GM18520 (cell line): ENCODE data around the gene HELZ.

Experiments
- ATAC-seq: cut with Tn5 transposase; IDR thresholded peaks from one replicate; pipeline ENCODE4 v1.9.1; 2021; ENCODE audit not compliant: unreplicated experiment

Gene HELZ

DNA sequence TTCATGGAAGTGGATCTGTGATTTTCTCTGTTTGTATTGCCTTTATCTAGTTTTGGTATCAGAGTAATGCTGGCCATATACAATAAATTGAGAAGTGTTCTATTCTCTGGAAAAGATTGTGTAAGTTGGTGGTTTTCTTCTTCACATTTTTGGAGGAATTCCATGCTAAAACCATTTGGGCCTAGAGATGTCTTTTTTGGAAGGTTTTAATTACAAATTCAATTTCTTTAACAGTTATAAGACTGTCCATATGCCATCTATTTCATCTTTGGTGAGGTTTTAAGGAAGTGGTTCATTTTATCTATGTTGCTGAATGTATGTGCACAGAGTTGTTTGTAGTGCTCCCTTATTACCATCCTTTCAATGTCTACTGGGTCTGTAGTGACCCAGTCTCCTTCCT, 154.7 kb downstream of the HELZ start:
- no peak for ATAC-seq

- no peak for ATAC-seq
Observed at GRCh38 chr17:67088639-67089038, 156.4 kb downstream of the HELZ start.

DNA sequence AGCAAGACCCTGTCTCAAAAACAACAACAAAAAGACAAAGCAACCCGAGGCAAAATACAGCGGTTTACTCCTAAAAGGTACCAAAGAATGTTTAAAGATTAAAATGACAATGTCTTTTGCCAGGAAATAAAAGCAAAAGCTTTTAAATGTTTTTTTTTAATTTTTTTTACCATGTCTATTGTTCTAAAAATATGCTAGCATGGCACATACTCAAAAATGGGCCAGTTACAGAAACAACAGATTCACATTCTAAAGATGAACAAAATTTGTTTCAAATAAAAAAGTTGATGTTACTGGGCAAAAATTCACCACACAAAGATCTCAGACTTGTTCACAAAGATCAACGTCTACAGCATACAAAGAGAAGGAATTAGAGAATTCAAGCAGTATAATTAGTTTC, 159.6 kb downstream of the HELZ start:
- no peak for ATAC-seq

DNA sequence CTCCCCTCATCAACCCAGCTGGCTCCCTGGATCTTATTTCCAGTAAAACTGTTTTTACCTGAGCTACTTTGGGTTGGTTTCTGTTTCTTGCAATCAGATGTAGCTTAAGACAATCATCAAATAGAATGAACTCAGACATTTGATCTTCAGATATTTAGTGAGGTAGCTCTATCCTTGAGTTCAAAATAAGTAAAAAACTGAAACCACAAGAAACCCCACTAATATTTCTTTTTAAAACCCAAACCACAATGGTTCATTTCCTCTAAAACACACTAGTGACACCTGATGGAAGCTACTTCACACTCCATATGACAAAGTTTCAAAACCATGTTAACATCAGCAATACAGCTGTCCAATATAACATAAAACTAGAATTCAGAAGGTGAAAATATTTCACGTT, 162.9 kb downstream of the HELZ start:
- ATAC-seq = peak; percentile 41

GRCh38 chr17:67080804-67081203, 164.2 kb downstream of the HELZ start:
- no peak for ATAC-seq

- ATAC-seq = no peak
Observed at GRCh38 chr17:67079491-67079890, 165.5 kb downstream of the HELZ start.

- no peak for ATAC-seq
Observed at GRCh38 chr17:67078292-67078691, 166.7 kb downstream of the HELZ start.

DNA sequence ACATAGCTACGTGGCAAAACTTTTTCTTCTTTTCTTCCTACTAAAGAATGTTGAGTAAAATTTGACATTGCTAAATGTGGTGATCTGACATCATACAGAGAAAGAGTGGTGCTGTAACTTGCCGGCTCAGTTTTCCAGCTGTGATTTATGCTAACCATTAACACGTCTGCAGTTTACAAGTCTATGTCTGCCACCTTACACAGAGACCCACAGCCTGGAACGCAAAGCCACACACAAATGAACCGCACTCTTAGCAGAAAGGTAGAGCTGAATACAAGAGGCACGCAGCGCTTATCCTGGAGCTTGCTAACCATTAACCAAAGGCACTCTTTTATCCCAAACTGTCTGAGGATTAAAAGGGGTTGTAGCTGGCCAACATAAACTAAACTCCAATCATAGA, 168.7 kb downstream of the HELZ start:
- no peak for ATAC-seq

DNA sequence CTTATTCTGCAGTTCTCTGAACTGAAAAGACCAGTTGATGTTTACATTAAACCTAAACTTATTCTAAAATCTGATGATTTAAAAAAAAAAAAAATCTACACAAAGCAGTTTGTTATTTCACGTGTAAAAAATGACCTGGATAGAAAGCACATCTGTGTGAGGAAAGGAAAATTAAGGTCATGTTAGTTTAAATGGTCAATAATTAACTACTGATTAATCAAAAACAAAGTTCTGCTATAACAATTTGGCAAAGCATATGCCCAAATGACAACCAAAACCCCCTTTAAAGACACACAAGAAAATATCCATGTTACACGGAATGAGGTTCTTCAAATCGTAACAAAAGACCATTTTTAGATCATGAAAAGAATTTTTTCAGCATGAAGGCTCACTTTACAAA, 170.2 kb downstream of the HELZ start:
- ATAC-seq = no peak

DNA sequence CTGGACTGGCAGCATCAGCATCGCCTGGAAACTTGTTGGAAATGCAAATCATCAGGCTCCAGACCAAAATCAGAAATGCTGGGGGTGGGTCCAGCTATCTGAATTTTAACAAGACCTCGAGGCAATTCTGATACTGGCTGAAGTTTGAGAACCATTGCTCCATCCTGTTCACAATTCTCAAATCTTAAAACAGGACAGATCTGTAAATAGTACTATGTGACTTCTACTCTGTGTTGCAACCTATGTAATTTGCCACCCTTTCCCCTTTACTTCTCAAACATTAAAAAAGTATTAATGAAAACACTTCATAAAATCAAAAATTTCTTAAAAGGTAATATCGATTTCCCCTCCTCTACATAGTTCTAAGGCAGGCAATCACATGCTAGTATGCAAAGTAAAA, 172.1 kb downstream of the HELZ start:
- no peak for ATAC-seq

DNA sequence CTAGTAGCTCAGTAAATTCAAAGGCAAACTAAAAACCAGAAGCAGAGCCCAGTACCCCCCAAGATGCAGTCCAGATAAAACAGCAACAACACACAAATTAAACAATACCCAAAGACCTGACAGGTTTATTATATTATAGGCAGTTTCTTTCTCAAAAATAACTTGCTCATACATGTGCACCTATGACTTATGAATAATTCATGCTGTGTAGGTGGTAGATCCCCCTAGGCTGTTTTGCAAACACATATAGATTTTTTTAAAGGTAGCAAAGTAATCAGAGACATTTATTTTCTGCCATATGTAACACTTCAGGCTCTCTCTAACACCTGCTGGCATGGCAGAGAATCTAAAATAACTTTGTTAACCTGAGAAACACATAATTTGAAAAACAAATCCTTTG, 173.4 kb downstream of the HELZ start:
- ATAC-seq = no peak

- ATAC-seq = no peak
Observed at GRCh38 chr17:67069603-67070136, 175.3 kb downstream of the HELZ start.

- ATAC-seq = no peak
Observed at GRCh38 chr17:67068999-67069398, 176.0 kb downstream of the HELZ start.

GRCh38 chr17:67067571-67068482, 177.2 kb downstream of the HELZ start:
- ATAC-seq = no peak

- no peak for ATAC-seq
Observed at GRCh38 chr17:67066717-67067116, 178.3 kb downstream of the HELZ start.

GRCh38 chr17:67063141-67063540, 181.9 kb downstream of the HELZ start:
- ATAC-seq = no peak

GRCh38 chr17:67059372-67059771, 185.6 kb downstream of the HELZ start:
- no peak for ATAC-seq

GRCh38 chr17:67058036-67058435, 187.0 kb downstream of the HELZ start:
- no peak for ATAC-seq

DNA sequence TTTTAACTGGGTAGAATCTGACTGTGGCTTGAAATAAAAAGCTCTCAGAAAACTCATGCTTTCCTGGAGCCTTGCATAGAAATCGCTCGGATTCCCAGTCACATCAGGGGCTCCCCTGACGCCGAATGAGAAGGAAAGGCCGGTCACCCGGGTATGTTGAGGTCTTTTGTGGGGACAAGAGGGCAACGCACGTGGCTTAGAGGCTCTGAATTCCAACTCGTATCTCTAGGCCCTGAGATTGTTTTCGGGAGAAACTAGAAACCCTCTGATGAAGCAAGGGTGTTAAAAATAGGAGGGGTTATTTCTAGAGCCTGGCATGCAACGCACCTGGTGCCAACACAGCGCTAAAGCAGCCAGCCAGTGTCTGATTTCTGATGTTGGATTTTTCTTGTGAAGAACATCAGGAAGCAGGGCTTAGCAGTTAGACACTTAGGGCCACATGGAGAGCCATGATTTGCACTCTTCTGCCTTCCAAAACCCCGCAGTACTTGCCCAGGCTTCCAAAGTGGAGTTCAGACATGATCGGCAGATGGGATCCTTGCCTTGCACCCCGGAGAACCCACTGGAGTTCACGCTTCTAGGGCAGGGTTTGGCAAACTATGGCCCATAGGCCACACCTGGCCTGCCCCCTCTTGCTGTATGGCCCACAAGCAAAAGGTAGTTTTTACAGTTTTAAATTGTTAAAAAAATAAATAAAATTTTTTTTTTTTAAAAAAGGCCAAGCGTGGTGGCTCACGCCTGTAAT, 188.1 kb downstream of the HELZ start:
- no peak for ATAC-seq

GRCh38 chr17:67055811-67056745, 188.9 kb downstream of the HELZ start:
- no peak for ATAC-seq

GRCh38 chr17:67055041-67055443, 190.0 kb downstream of the HELZ start:
- no peak for ATAC-seq
